ENCODE data around the gene PPM1J.

- no peak for TF ChIP-seq CTCF (IDR thresholded peaks at IDR 0.05)
- no peak for TF ChIP-seq POLR2A (IDR thresholded peaks at IDR 0.05)
Measured at GRCh38 chr1:112677501-112677900, 37.6 kb downstream of the PPM1J start.

All from body of pancreas (tissue), 4 donors.